Gastroesophageal sphincter (tissue), 2 donors: ENCODE data around the gene INPP4B.

Experiments used
- EP300 ChIP-seq: sonication (generic); formaldehyde crosslinking; IDR thresholded peaks from one replicate; pipeline ENCODE4 v1.6.1; 2017; ENCODE audit warnings: antibody characterized with exemption, mild to moderate bottlenecking
- POLR2A ChIP-seq, 2 donors: fragments of 450-650 bp; IDR thresholded peaks; one replicate each; pipeline ENCODE4 v1.6.1; 2017; ENCODE audit warnings: antibody characterized with exemption in 2 of 2, mild to moderate bottlenecking in 2 of 2, moderate library complexity in 1 of 2

DNA sequence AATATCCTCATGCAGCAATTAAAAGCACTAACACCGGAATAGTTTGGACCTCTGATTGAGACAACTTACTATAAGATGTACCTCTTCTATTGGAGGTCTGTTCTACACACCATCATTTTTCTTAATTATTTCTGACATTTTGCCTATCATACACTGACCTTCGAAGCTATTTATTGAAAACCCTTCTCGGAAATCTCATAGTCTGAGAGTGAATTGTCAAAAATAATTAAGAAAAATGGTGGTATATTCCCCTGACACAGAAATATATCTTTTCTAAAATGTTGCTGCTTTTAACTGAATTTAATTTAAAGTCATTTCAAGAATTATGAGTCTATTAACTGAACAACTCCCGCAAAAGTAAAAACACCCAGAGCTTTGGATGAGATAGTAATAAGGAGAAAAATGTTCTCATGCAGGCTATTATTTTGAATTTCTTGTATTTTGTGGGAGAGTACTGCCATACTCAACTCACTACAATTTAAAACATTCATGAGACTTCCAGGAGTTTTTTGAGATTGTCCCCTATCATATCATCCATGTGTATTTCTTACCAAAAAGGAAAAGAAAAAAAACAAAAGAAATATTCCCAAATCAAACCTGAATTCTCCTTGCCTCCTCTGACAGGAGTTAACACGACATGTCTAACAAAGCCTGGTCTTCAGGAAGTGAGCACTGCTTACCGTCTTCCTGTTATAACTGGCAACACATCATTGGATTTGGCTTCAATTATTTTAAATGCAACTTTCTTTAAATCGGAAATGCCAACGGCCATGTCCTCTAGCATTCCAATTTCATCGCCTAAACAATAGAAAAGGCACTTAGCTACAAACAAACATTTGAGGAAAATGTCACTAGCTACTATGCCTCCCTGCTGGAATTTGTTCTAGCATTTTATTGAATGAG, 724.4 kb downstream of the INPP4B start:
- TF ChIP-seq POLR2A (IDR thresholded peaks at IDR 0.05) (no peak), EP300 (no peak)
